Mucosa of rectum (tissue), 2 donors: Measurements from ENCODE around the gene MALL.
A peak's percentile ranks its signal among the peaks of the same experiment; 100 is the strongest.
"Not testable (repeated sequence)": the region's sequence is repeated elsewhere in the genome, so short reads cannot be mapped to it uniquely, and the experiment has no call there.

Experiments used
- H3K27ac ChIP-seq, 2 donors: one replicate each; pipeline ENCODE4 v1.7.0; 2013; ENCODE audit warnings: inconsistent platforms in 2 of 2, low read depth in 2 of 2, low read length in 2 of 2
- H3K27me3 ChIP-seq, 2 donors: one replicate each; pipeline ENCODE4 v1.7.0; 2013; ENCODE audit warnings: low read length in 2 of 2; ENCODE audit not compliant: control insufficient read depth in 2 of 2, insufficient read depth in 2 of 2
- H3K36me3 ChIP-seq, 2 donors: one replicate each; pipeline ENCODE4 v1.7.0; 2013; ENCODE audit warnings: low read length in 2 of 2; ENCODE audit not compliant: control insufficient read depth in 2 of 2, insufficient read depth in 2 of 2
- H3K4me1 ChIP-seq, 2 donors: one replicate each; pipeline ENCODE4 v1.7.0; 2013; ENCODE audit warnings: low read length in 2 of 2, mild to moderate bottlenecking in 1 of 2; ENCODE audit not compliant: control insufficient read depth in 2 of 2, insufficient read depth in 2 of 2
- H3K4me3 ChIP-seq, 2 donors: one replicate each; pipeline ENCODE4 v1.7.0; 2013; ENCODE audit warnings: low read length in 2 of 2
- H3K9ac ChIP-seq, 2 donors: one replicate each; pipeline ENCODE4 v1.7.0; 2013; ENCODE audit warnings: low read length in 2 of 2, low read depth in 1 of 2, mild to moderate bottlenecking in 1 of 2
- H3K9me3 ChIP-seq, 2 donors: one replicate each; pipeline ENCODE4 v1.7.0; 2013; ENCODE audit warnings: low read length in 2 of 2; ENCODE audit not compliant: control insufficient read depth in 2 of 2
- donor health status: healthy.
- donor health status: Normal muscosa, but diverticular disease.

Gene MALL

DNA sequence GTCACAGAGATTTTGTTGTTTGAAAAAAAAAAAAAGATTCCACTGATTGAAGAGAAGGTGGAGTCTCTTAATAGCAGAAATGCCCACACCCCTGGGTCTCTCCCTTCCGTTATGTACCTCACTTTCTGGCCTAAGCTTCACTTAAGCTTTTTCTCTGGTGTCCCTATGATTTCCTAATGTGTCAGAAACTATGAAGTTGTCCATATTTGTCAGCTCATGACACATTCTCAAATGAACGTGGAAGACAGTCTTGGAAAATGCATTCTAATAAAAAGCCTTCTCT is 5.4 kb upstream of the MALL start:
- peaks cover 6% of the 10 kb centered on the region in 2 donors for H3K4me1 ChIP-seq
- H3K9me3 ChIP-seq = no peaks in the 10 kb centered on the region
- H3K27me3 ChIP-seq = peaks cover 0 to 4% of the 10 kb centered on the region in 2 donors
- H3K4me3 ChIP-seq = no peak overlapping the region
- H3K36me3 ChIP-seq = no peaks in the 10 kb centered on the region
- no peak overlapping the region for H3K9ac ChIP-seq
- H3K27ac ChIP-seq = no peak overlapping the region

DNA sequence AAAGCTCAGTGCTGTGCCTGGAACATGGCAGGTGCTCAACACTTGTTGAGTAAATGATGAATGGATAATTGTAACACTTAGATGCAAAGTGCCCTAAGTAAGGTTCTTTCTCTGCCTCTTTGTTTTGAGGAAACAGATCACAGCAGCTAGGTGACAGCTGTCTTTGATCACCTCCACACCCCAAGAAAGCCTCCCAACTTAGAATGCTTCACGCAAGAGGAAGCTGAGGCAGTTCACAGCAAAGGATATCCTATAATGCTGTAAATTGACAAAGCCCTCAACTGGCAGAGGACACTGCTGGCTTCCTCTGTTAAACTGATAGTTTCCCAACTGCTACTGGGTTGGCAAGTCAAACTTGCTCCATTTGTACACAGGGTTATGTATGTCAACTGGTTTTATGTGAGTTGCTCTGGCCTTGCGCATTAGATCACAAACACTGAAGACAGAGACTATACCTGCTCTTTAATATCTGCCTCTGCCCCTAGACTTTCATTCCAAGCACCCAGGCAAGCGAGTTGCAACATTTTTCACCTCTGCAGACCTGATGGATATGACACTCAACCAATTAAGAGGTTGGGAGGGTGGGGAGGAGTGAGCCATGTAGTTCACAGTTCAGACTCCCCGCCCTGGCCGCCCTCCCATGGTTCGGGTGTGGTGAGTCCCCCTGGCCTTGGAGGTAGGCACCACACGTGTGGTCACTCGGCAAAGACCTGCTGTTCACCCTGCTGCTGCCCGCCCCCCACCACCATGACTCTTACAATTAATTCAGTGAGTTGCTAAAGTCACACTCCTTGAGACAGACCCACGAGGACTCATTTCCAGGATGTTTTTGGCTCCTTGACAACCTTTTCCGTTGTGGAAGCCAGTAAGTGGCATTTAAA is 4.8 kb upstream of the MALL start:
- Histone ChIP-seq H3K4me1 (peaks cover 9% of the 10 kb centered on the region in 2 donors), H3K4me3 (no peak overlapping the region), H3K27ac (no peak overlapping the region), H3K27me3 (peaks cover 0 to 4% of the 10 kb centered on the region in 2 donors), H3K36me3 (no peaks in the 10 kb centered on the region), H3K9me3 (no peaks in the 10 kb centered on the region), H3K9ac (no peak overlapping the region)

GRCh38 chr2:110116033-110116710 is 550 bp upstream of the MALL start:
- H3K9ac ChIP-seq = peak overlapping the region; percentile 38 to 94
- H3K4me1 ChIP-seq = peaks cover 20 to 21% of the 10 kb centered on the region in 2 donors
- peak overlapping the region; percentile 91 to 92 for H3K27ac ChIP-seq
- no peaks in the 10 kb centered on the region for H3K9me3 ChIP-seq
- H3K4me3 ChIP-seq = peak overlapping the region; percentile 70 to 83
- H3K36me3 ChIP-seq = no peaks in the 10 kb centered on the region
- peaks cover 0 to 7% of the 10 kb centered on the region in 2 donors for H3K27me3 ChIP-seq

DNA sequence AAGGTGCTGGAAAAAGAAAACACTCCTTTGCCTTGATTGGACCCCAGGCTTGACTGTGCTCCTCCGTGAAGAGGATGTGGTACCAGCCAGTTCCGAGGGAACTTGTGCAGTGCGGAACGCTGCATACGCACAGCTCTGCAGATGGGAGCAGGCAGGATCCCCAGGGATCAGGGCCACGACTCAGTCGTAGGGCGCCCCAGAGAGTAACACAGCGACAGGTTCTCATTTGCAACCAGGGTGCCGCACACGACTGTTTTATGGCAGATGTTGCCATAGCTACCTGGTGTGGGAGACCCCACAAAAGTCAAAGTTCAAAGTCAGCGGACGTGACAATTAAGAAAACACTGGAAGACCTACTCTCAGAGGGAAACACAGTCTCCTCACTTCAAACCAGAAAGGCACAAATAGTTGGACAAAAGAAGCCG is 779 bp downstream of the MALL start:
- Histone ChIP-seq H3K36me3 (no peaks in the 10 kb centered on the region), H3K4me3 (peak overlapping the region; percentile 70 to 83), H3K9ac (peak overlapping the region; percentile 81 to 94), H3K4me1 (peaks cover 20 to 21% of the 10 kb centered on the region in 2 donors), H3K9me3 (no peaks in the 10 kb centered on the region), H3K27me3 (peaks cover 0 to 7% of the 10 kb centered on the region in 2 donors), H3K27ac (peak overlapping the region; percentile 91 to 92)

DNA sequence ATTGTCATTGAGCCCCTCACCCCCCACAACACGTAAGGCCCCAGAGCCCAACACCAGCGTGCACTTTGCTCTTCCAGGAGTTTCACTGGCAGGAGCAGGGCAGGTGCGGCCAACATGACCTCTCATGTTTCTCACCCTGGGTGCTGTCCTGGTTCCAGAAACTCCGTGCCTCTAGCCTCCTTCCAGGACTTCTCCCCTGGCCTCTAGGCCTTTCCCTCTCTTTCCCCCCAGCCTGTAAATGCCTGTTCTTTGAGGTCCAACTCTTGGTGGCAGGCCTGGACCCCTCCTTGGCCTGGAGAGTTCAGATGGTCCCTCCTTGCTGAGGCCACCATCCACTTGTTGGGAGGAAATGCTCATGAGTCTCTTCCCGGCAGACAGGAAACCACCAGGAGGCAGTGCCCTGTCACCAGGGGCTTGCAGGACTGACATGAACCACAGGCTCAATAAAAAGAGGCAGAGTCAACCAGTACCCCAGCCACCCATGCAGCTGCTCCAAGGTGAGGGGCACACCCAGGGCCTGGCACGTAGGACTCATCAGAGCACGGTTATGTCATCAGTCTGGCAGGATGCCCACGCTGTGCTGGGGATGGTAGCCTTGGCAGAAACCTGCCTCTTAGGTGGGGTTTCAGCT is 1.5 kb downstream of the MALL start:
- peak overlapping the region; percentile 70 to 83 for H3K4me3 ChIP-seq

DNA sequence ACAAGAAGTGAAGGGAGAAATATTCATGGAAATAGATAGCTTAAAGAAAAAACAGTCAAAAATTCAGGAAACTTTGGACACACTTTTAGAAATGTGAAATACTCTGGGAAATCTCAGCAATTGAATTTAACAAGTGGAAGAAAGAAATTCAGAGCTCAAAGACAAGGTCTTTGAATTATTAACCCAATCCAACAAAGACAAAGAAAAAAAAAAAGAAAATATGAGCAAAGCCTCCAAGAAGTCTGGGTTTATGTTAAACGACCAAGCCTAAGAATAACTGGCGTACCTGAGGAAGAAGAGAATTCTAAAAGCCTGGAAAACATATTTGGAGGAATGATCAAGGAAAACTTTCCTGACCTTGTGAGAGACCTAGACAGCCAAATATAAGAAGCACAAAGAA is 7.3 kb downstream of the MALL start:
- peak overlapping the region; percentile 3 to 93 for H3K27ac ChIP-seq
- H3K9me3 ChIP-seq, H3K27me3 ChIP-seq, H3K36me3 ChIP-seq, H3K4me3 ChIP-seq, H3K9ac ChIP-seq: not testable (repeated sequence)
- H3K4me1 ChIP-seq = peaks cover 40 to 42% of the 10 kb centered on the region in 2 donors

More for the DNA sequence above, 1.5 kb downstream of the MALL start:
- peak overlapping the region; percentile 81 to 94 for H3K9ac ChIP-seq
- no peaks in the 10 kb centered on the region for H3K9me3 ChIP-seq
- H3K4me1 ChIP-seq = peaks cover 20 to 24% of the 10 kb centered on the region in 2 donors
- peak overlapping the region; percentile 91 to 92 for H3K27ac ChIP-seq
- peaks cover 0 to 7% of the 10 kb centered on the region in 2 donors for H3K27me3 ChIP-seq
- H3K36me3 ChIP-seq = no peaks in the 10 kb centered on the region

DNA sequence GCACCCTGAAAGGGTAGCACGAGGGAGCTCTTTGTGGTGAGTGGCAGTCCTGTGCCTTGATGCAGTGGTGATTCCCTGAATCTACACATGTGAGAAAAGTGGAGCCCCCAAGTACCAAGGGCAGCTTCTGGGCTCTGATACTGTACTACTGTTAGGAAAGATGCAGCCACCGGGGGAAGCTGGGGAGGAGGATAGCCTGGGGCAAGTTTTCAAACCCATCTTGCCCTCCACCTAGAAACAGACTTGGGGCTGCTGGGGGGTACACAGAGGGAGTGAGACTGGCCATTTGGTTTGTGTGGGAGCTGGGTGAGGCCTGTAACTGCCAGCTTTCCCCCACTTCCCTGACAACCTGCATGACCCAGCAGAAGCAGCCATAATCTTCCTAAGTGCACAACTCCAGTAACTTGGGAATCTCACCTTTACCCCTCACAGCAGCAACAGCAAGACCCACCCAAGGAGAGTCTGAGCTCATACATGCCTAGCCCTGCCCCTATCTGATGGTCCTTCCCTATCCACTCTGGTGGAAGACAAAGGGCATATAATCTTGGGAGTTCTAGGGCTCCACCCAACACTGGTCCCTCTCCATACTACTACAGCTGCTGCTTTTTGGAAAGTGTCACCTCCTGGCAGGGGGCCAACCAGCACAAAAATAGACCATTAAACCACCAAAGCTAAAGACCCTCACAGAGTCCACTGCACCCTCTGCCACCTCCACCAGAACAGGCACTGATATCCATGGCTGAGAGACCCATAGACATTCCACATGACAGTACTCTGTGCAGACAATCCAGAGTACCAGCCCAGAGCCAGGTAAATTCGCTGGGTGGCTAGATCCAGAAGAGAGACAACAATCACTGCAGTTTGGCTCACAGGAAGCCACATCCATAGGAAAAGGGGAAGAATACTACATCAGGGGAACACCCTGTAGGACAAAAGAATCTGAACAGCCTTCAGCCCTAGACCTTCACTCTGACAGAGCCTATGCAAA is 8.2 kb downstream of the MALL start:
- Histone ChIP-seq H3K36me3 (no peaks in the 10 kb centered on the region), H3K9me3 (no peaks in the 10 kb centered on the region), H3K4me1 (peaks cover 48 to 49% of the 10 kb centered on the region in 2 donors), H3K9ac (peak overlapping the region; percentile 17 to 66), H3K27ac (peak overlapping the region; percentile 93 to 94), H3K27me3 (no peaks in the 10 kb centered on the region), H3K4me3 (peak overlapping the region in 1 of 2 donors; percentile 31)

DNA sequence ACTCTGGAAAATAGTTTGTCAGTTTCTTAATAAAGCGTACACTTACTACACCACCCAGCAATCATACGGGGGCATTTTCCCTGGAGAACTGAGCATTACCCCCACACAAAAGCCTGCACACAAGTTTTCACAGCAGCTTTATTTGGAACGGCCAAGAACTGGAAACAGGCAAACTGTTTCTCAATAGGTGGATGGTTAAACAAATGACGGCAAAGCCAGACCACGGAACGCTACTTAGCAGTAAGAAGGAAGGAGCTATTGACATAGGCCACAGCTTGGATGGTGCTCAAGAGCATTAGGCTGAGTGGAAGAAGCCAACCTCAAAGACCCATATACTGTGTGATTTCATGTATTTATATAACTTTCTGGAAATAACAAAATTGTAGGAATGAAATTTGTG is 9.0 kb downstream of the MALL start:
- Histone ChIP-seq H3K36me3 (no peaks in the 10 kb centered on the region), H3K4me1 (peaks cover 56% of the 10 kb centered on the region in 2 donors), H3K9ac (peak overlapping the region; percentile 8 to 66), H3K9me3 (no peaks in the 10 kb centered on the region), H3K27ac (peak overlapping the region; percentile 93 to 94), H3K4me3 (peak overlapping the region in 1 of 2 donors; percentile 33), H3K27me3 (no peaks in the 10 kb centered on the region)

- H3K9ac ChIP-seq = peak overlapping the region; percentile 8 to 66
- peaks cover 62% of the 10 kb centered on the region in 2 donors for H3K4me1 ChIP-seq
- H3K27me3 ChIP-seq = no peaks in the 10 kb centered on the region
- no peaks in the 10 kb centered on the region for H3K36me3 ChIP-seq
- H3K9me3 ChIP-seq = no peaks in the 10 kb centered on the region
- peak overlapping the region; percentile 27 to 33 for H3K4me3 ChIP-seq
- peak overlapping the region; percentile 93 to 94 for H3K27ac ChIP-seq
These were observed 9.8 kb downstream of the MALL start for GRCh38 chr2:110105608-110106467.
